HEK293 (cell line): ENCODE data around the gene IFNA21.

ENCODE experiments used
- CTCF ChIA-PET: fragments of 350-600 bp; formaldehyde crosslinking; extraction: SDS; loops from one replicate; lab custom pipeline; 2021; ENCODE audit warnings: antibody characterized with exemption; lab: Yijun Ruan, JAX
- POLR2A ChIA-PET: fragments of 300-600 bp; formaldehyde crosslinking; extraction: SDS; loops from one replicate; lab custom pipeline; 2020; ENCODE audit warnings: antibody characterized with exemption, inconsistent platforms; lab: Yijun Ruan, JAX
- H3K27ac ChIP-seq: fragments of 200-500 bp; sonication (Bioruptor generic); 2 replicates; pipeline ENCODE4 v1.5.1; 2014; ENCODE audit warnings: low read depth, low read length, control low read depth, inconsistent platforms; ENCODE audit errors: extremely low read depth
- H3K36me3 ChIP-seq, 2 experiments: fragments of 200-500 bp in 1 of 2; sonication (Bioruptor generic) in 1 of 2; 1 replicate in 1 of 2; 2 replicates in 1 of 2; pipeline ENCODE4 v1.5.1; 2014 to 2017; ENCODE audit warnings: inconsistent platforms in 2 of 2, low read length in 2 of 2; ENCODE audit not compliant: control insufficient read depth in 2 of 2, insufficient read depth in 1 of 2
- H3K4me1 ChIP-seq: fragments of 200-500 bp; sonication (Bioruptor generic); 2 replicates; pipeline ENCODE4 v1.5.1; 2014; ENCODE audit warnings: mild to moderate bottlenecking, low read length, inconsistent platforms; ENCODE audit not compliant: control insufficient read depth, insufficient read depth
- H3K4me3 ChIP-seq: 2 replicates; pipeline ENCODE4 v1.5.1; 2011; ENCODE audit warnings: low read depth, mild to moderate bottlenecking, control low read depth, low read length, moderate library complexity
- H3K9me3 ChIP-seq: fragments of 200-500 bp; sonication (Bioruptor generic); 2 replicates; pipeline ENCODE4 v1.5.1; 2014; ENCODE audit warnings: low read depth, low read length, inconsistent platforms; ENCODE audit not compliant: control insufficient read depth, insufficient read depth
- EGR2 ChIP-seq: fragments of 450-650 bp; formaldehyde crosslinking; IDR thresholded peaks from 2 replicates; pipeline ENCODE4 v1.5.1; 2016; ENCODE audit warnings: low read depth, missing biosample characterization, missing genetic modification characterization
- FEZF1 ChIP-seq: fragments of 450-650 bp; formaldehyde crosslinking; IDR thresholded peaks from 2 replicates; pipeline ENCODE4 v1.5.1; 2016; ENCODE audit warnings: missing biosample characterization, missing genetic modification characterization
- IKZF3 ChIP-seq: fragments of 450-650 bp; IDR thresholded peaks from 2 replicates; pipeline ENCODE4 v1.5.0; 2018; ENCODE audit warnings: missing biosample characterization, mild to moderate bottlenecking, missing genetic modification characterization, moderate library complexity
- INSM2 ChIP-seq: fragments of 450-650 bp; formaldehyde crosslinking; IDR thresholded peaks from 2 replicates; pipeline ENCODE4 v1.5.1; 2016; ENCODE audit warnings: missing biosample characterization, missing genetic modification characterization
- KLF1 ChIP-seq: fragments of 450-650 bp; formaldehyde crosslinking; IDR thresholded peaks from 2 replicates; pipeline ENCODE4 v1.5.1; 2016; ENCODE audit warnings: missing biosample characterization, missing genetic modification characterization
- KLF9 ChIP-seq: fragments of 450-650 bp; formaldehyde crosslinking; IDR thresholded peaks from 2 replicates; pipeline ENCODE4 v1.5.1; 2016; ENCODE audit warnings: missing biosample characterization, missing genetic modification characterization, low read depth
- PRDM10 ChIP-seq: fragments of 450-650 bp; formaldehyde crosslinking; IDR thresholded peaks from 2 replicates; pipeline ENCODE4 v1.5.1; 2016; ENCODE audit warnings: missing biosample characterization, missing genetic modification characterization
- SALL2 ChIP-seq: fragments of 450-650 bp; formaldehyde crosslinking; IDR thresholded peaks from 2 replicates; pipeline ENCODE4 v1.5.0; 2017; ENCODE audit warnings: missing biosample characterization, mild to moderate bottlenecking, missing genetic modification characterization, borderline replicate concordance
- SCRT1 ChIP-seq: fragments of 450-650 bp; formaldehyde crosslinking; IDR thresholded peaks from 2 replicates; pipeline ENCODE4 v1.5.1; 2016; ENCODE audit warnings: missing biosample characterization, missing genetic modification characterization, borderline replicate concordance
- ZBTB20 ChIP-seq: fragments of 450-650 bp; formaldehyde crosslinking; IDR thresholded peaks from 2 replicates; pipeline ENCODE4 v1.5.1; 2016; ENCODE audit warnings: missing biosample characterization, missing genetic modification characterization
- ZNF112 ChIP-seq: fragments of 450-650 bp; formaldehyde crosslinking; IDR thresholded peaks from 2 replicates; pipeline ENCODE4 v1.5.0; 2017; ENCODE audit warnings: missing biosample characterization, missing genetic modification characterization
- ZNF132 ChIP-seq: fragments of 450-650 bp; formaldehyde crosslinking; IDR thresholded peaks from 2 replicates; pipeline ENCODE4 v1.5.1; 2017; ENCODE audit warnings: missing biosample characterization, missing genetic modification characterization, borderline replicate concordance
- ZNF146 ChIP-seq: fragments of 450-650 bp; formaldehyde crosslinking; IDR thresholded peaks from 2 replicates; pipeline ENCODE4 v1.5.1; 2016; ENCODE audit warnings: missing biosample characterization, missing genetic modification characterization
- ZNF155 ChIP-seq: fragments of 450-650 bp; formaldehyde crosslinking; IDR thresholded peaks from 2 replicates; pipeline ENCODE4 v1.5.1; 2016; ENCODE audit warnings: missing biosample characterization, missing genetic modification characterization
- ZNF350 ChIP-seq: fragments of 450-650 bp; formaldehyde crosslinking; IDR thresholded peaks from 2 replicates; pipeline ENCODE4 v1.5.0; 2017; ENCODE audit warnings: missing biosample characterization, mild to moderate bottlenecking, missing genetic modification characterization
- ZNF48 ChIP-seq: fragments of 450-650 bp; formaldehyde crosslinking; IDR thresholded peaks from 2 replicates; pipeline ENCODE4 v1.5.1; 2016; ENCODE audit warnings: missing biosample characterization, missing genetic modification characterization
- ZNF585B ChIP-seq: fragments of 450-650 bp; formaldehyde crosslinking; IDR thresholded peaks from 2 replicates; pipeline ENCODE4 v1.5.1; 2016; ENCODE audit warnings: missing biosample characterization, missing genetic modification characterization
- ZNF623 ChIP-seq: fragments of 450-650 bp; formaldehyde crosslinking; IDR thresholded peaks from 2 replicates; pipeline ENCODE4 v1.5.1; 2016; ENCODE audit warnings: missing biosample characterization, missing genetic modification characterization
- ZNF626 ChIP-seq: fragments of 450-650 bp; sonication (Bioruptor Pico); formaldehyde crosslinking; IDR thresholded peaks from 2 replicates; pipeline ENCODE4 v1.5.1; 2018; ENCODE audit warnings: missing biosample characterization, missing genetic modification characterization, inconsistent platforms
- ZNF639 ChIP-seq: fragments of 450-650 bp; formaldehyde crosslinking; IDR thresholded peaks from 2 replicates; pipeline ENCODE4 v1.5.1; 2016; ENCODE audit warnings: missing biosample characterization, missing genetic modification characterization
- ZNF664 ChIP-seq: fragments of 450-650 bp; formaldehyde crosslinking; IDR thresholded peaks from 2 replicates; pipeline ENCODE4 v1.5.1; 2016; ENCODE audit warnings: missing biosample characterization, missing genetic modification characterization
- ZNF768 ChIP-seq: fragments of 450-650 bp; formaldehyde crosslinking; IDR thresholded peaks from 2 replicates; pipeline ENCODE4 v1.5.1; 2018; ENCODE audit warnings: missing biosample characterization, mild to moderate bottlenecking, missing genetic modification characterization
- ZNF830 ChIP-seq: fragments of 450-650 bp; IDR thresholded peaks from 2 replicates; pipeline ENCODE4 v1.5.0; 2018; ENCODE audit warnings: missing biosample characterization, missing genetic modification characterization, low read depth, mild to moderate bottlenecking, moderate library complexity

Gene IFNA21

GRCh38 chr9:21165516-21165915 is 944 bp downstream of the IFNA21 start (continued):
- TF ChIP-seq PRDM10 = no peak

GRCh38 chr9:21160178-21160577 is 6.3 kb downstream of the IFNA21 start:
- no peak for TF ChIP-seq INSM2
- no peak for TF ChIP-seq ZNF768
- TF ChIP-seq ZNF146 = no peak
- TF ChIP-seq ZNF664 (tag by site-specific recombination) = no peak
- TF ChIP-seq ZNF112 = no peak
- no peak for TF ChIP-seq ZNF132 (tag by site-specific recombination)
- no peak for TF ChIP-seq ZNF155 (tag by site-specific recombination)
- no peak for TF ChIP-seq SCRT1 (tag by site-specific recombination)
- no peak for TF ChIP-seq ZBTB20
- no peak for TF ChIP-seq ZNF626 (tag by site-specific recombination)
- no peak for TF ChIP-seq ZNF623 (tag by site-specific recombination)
- TF ChIP-seq ZNF48 (tag by site-specific recombination) = no peak
- TF ChIP-seq ZNF830 (tag by site-specific recombination) = no peak
- TF ChIP-seq ZNF585B (tag by site-specific recombination) = no peak
- TF ChIP-seq FEZF1 = no peak
- TF ChIP-seq ZNF350 (tag by site-specific recombination) = no peak
- TF ChIP-seq KLF9 (tag by site-specific recombination) = no peak
- TF ChIP-seq IKZF3 = no peak
- TF ChIP-seq KLF1 (tag by site-specific recombination) = no peak
- no peak for TF ChIP-seq SALL2 (tag by site-specific recombination)
- no peak overlapping the region for H3K27ac ChIP-seq
- no peaks in the 10 kb centered on the region for H3K4me1 ChIP-seq
- ChIA-PET POLR2A (no interaction called here), CTCF (interaction anchor here (0.6 to 3.1 kb wide), 4 partner anchors 23 to 1372 kb away, joined by 3 to 20 read pairs (median 4); partner anchors contain the start of gene SLC24A2)
- no peak overlapping the region for H3K4me3 ChIP-seq
- no peaks in the 10 kb centered on the region for H3K9me3 ChIP-seq
- no peaks in the 10 kb centered on the region for H3K36me3 ChIP-seq

- POLR2A ChIA-PET = no interaction called here
Observed at GRCh38 chr9:21155501-21155900, 11.0 kb downstream of the IFNA21 start.

More at GRCh38 chr9:21155501-21155900, 11.0 kb downstream of the IFNA21 start:
- H3K4me1 ChIP-seq = no peaks in the 10 kb centered on the region
- no peak overlapping the region for H3K4me3 ChIP-seq
- H3K27ac ChIP-seq = no peak overlapping the region
- TF ChIP-seq EGR2 (no peak), ZNF639 (no peak)
- CTCF ChIA-PET = no interaction called here
- H3K36me3 ChIP-seq = no peaks in the 10 kb centered on the region
- no peaks in the 10 kb centered on the region for H3K9me3 ChIP-seq
